ENCODE measurements around the gene GSTA3. TPM values are rescaled to one million over a fixed set of nuclear protein-coding genes. Genes with fewer than 3 reads are reported as not detected.
"Not testable (repeated sequence)": the region's sequence is repeated elsewhere in the genome, so short reads cannot be mapped to it uniquely, and the experiment has no call there.

Gene GSTA3
- total RNA-seq, 1 experiment from 2014 or later: not detected

- no peaks in the 10 kb centered on the region for H3K9me3 ChIP-seq (ENCODE audit: low read length)
- no peak overlapping the region for H3K4me2 ChIP-seq (ENCODE audit: low read depth, low read length, poor library complexity, severe bottlenecking)
- no peaks in the 10 kb centered on the region for H3K27me3 ChIP-seq (ENCODE audit: low read length)
- H2AFZ ChIP-seq (ENCODE audit: low read length): no peak overlapping the region
- H3K9me2 ChIP-seq (replicated peaks; ENCODE audit: insufficient read depth, low read length): no peaks in the 10 kb centered on the region
- no peaks in the 10 kb centered on the region for H3K36me3 ChIP-seq (ENCODE audit: insufficient read depth, low read length)
- H3K79me2 ChIP-seq (ENCODE audit: low read length): no peaks in the 10 kb centered on the region
- H3K9ac ChIP-seq (ENCODE audit: low read length): no peak overlapping the region
- H4K20me1 ChIP-seq (ENCODE audit: insufficient read depth, low read depth, low read length): no peaks in the 10 kb centered on the region
- no peak overlapping the region for H3K27ac ChIP-seq (ENCODE audit: low read length)
- no peak for DNase-seq
- no peaks in the 10 kb centered on the region for H3K4me1 ChIP-seq (ENCODE audit: low read length)
- H3K4me3 ChIP-seq (ENCODE audit: low read length): no peak overlapping the region
These were observed 24.3 kb upstream of the GSTA3 start for GRCh38 chr6:52933778-52934177.

GRCh38 chr6:52931351-52931750 lies 21.9 kb upstream of the GSTA3 start:
- Histone ChIP-seq H3K4me3 (ENCODE audit: low read length) (no peak overlapping the region), H3K27me3 (ENCODE audit: low read length) (no peaks in the 10 kb centered on the region), H2AFZ (ENCODE audit: low read length) (no peak overlapping the region), H3K4me1 (ENCODE audit: low read length) (no peaks in the 10 kb centered on the region), H3K9me3 (ENCODE audit: low read length) (no peaks in the 10 kb centered on the region), H3K36me3 (ENCODE audit: insufficient read depth, low read length) (no peaks in the 10 kb centered on the region), H4K20me1 (ENCODE audit: insufficient read depth, low read depth, low read length) (no peaks in the 10 kb centered on the region), H3K9ac (ENCODE audit: low read length) (no peak overlapping the region), H3K79me2 (ENCODE audit: low read length) (no peaks in the 10 kb centered on the region), H3K27ac (ENCODE audit: low read length) (no peak overlapping the region), H3K4me2 (ENCODE audit: low read depth, low read length, poor library complexity, severe bottlenecking) (no peak overlapping the region), H3K9me2 (replicated peaks; ENCODE audit: insufficient read depth, low read length) (no peaks in the 10 kb centered on the region)
- no peak for DNase-seq

DNA sequence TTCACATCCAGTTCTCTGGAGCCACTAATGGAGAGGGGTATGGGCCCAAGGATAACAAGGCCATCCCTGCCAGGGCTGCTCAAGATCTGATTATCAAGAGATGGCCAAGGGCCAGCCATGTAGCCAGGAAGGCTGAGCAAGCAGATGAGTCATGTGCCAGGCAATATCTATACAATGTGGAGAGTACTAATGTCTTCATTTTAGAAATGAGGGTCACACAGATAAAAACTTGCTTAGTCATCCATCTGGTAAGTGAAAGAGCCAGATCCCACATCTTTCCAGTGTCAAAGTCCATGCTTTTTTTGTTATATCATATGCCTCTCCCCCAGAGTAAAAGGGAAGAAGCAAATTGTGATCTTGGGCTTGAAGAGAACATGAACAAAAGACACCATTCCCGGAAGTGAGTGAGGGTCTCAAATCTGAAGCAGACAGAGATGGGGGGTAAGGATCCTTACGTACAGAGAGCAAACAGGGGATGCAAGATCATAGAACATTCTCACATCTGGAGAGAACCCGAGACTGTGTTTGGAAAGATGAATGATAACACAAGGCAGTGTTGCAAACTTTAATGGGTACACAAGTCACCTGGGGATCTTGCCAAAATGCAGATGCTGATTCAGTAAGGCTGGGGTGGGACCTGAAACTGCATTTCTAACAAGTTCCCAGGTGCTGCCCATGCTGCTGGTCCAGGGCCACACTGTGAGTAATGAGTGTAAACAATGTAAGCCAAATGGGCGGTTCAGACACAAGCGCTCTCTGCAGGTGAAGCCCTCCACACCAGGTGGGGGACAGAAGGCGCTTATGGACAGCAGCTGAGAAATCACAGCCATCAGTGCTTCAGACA lies 20.0 kb upstream of the GSTA3 start:
- no peaks in the 10 kb centered on the region for H3K27me3 ChIP-seq (ENCODE audit: low read length)
- no peak overlapping the region for H3K4me2 ChIP-seq (ENCODE audit: low read depth, low read length, poor library complexity, severe bottlenecking)
- no peaks in the 10 kb centered on the region for H3K79me2 ChIP-seq (ENCODE audit: low read length)
- no peak overlapping the region for H2AFZ ChIP-seq (ENCODE audit: low read length)
- no peaks in the 10 kb centered on the region for H4K20me1 ChIP-seq (ENCODE audit: insufficient read depth, low read depth, low read length)
- no peaks in the 10 kb centered on the region for H3K9me2 ChIP-seq (replicated peaks; ENCODE audit: insufficient read depth, low read length)
- no peaks in the 10 kb centered on the region for H3K9me3 ChIP-seq (ENCODE audit: low read length)
- H3K4me3 ChIP-seq (ENCODE audit: low read length): no peak overlapping the region
- no peaks in the 10 kb centered on the region for H3K36me3 ChIP-seq (ENCODE audit: insufficient read depth, low read length)
- H3K4me1 ChIP-seq (ENCODE audit: low read length): no peaks in the 10 kb centered on the region
- DNase-seq: no peak
- no peak overlapping the region for H3K9ac ChIP-seq (ENCODE audit: low read length)
- H3K27ac ChIP-seq (ENCODE audit: low read length): no peak overlapping the region

DNA sequence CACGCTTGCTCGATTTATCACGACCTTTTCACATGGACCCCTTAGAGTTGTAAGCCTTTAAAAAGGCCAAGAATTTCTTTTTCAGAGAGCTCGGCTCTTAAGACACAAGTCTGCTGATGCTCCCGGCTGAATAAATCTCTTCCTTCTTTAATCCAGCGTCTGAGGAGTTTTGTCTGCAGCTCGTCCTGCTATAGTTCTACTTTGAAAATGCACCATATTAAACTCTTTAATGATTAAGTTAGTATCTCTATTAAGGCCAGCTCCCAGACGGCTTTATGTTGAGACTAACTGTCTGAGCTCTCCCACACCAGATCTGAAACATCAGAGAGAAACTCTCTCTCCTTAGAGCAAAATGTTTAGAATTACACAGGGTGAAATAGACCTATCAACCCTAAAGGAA lies 18.0 kb upstream of the GSTA3 start:
- Histone ChIP-seq H3K9me2 (replicated peaks; ENCODE audit: insufficient read depth, low read length) (no peaks in the 10 kb centered on the region), H3K27me3 (ENCODE audit: low read length) (no peaks in the 10 kb centered on the region)

GRCh38 chr6:52925919-52926792 lies 16.7 kb upstream of the GSTA3 start:
- Histone ChIP-seq H3K79me2 (ENCODE audit: low read length) (no peaks in the 10 kb centered on the region), H3K9me3 (ENCODE audit: low read length) (no peaks in the 10 kb centered on the region), H3K27ac (ENCODE audit: low read length) (no peak overlapping the region), H3K9ac (ENCODE audit: low read length) (no peak overlapping the region), H3K4me2 (ENCODE audit: low read depth, low read length, poor library complexity, severe bottlenecking) (no peak overlapping the region), H3K36me3 (ENCODE audit: insufficient read depth, low read length) (no peaks in the 10 kb centered on the region), H2AFZ (ENCODE audit: low read length) (no peak overlapping the region), H3K4me1 (ENCODE audit: low read length) (no peaks in the 10 kb centered on the region), H3K27me3 (ENCODE audit: low read length) (no peaks in the 10 kb centered on the region), H4K20me1 (ENCODE audit: insufficient read depth, low read depth, low read length) (no peaks in the 10 kb centered on the region), H3K9me2 (replicated peaks; ENCODE audit: insufficient read depth, low read length) (no peaks in the 10 kb centered on the region), H3K4me3 (ENCODE audit: low read length) (no peak overlapping the region)
- no peak for DNase-seq

More for the DNA sequence above, 18.0 kb upstream of the GSTA3 start:
- no peaks in the 10 kb centered on the region for H3K4me1 ChIP-seq (ENCODE audit: low read length)
- H3K79me2 ChIP-seq (ENCODE audit: low read length): no peaks in the 10 kb centered on the region
- no peaks in the 10 kb centered on the region for H4K20me1 ChIP-seq (ENCODE audit: insufficient read depth, low read depth, low read length)
- no peak overlapping the region for H3K27ac ChIP-seq (ENCODE audit: low read length)
- H3K9ac ChIP-seq (ENCODE audit: low read length): no peak overlapping the region
- H2AFZ ChIP-seq (ENCODE audit: low read length): no peak overlapping the region
- DNase-seq: no peak
- no peak overlapping the region for H3K4me2 ChIP-seq (ENCODE audit: low read depth, low read length, poor library complexity, severe bottlenecking)
- no peaks in the 10 kb centered on the region for H3K9me3 ChIP-seq (ENCODE audit: low read length)
- no peak overlapping the region for H3K4me3 ChIP-seq (ENCODE audit: low read length)
- H3K36me3 ChIP-seq (ENCODE audit: insufficient read depth, low read length): no peaks in the 10 kb centered on the region

- H3K27ac ChIP-seq (ENCODE audit: low read length): no peak overlapping the region
- no peaks in the 10 kb centered on the region for H3K79me2 ChIP-seq (ENCODE audit: low read length)
- no peaks in the 10 kb centered on the region for H3K9me3 ChIP-seq (ENCODE audit: low read length)
- DNase-seq: no peak
- no peaks in the 10 kb centered on the region for H3K27me3 ChIP-seq (ENCODE audit: low read length)
- H3K4me1 ChIP-seq (ENCODE audit: low read length): no peaks in the 10 kb centered on the region
- H2AFZ ChIP-seq (ENCODE audit: low read length): no peak overlapping the region
- no peaks in the 10 kb centered on the region for H3K36me3 ChIP-seq (ENCODE audit: insufficient read depth, low read length)
- no peaks in the 10 kb centered on the region for H4K20me1 ChIP-seq (ENCODE audit: insufficient read depth, low read depth, low read length)
- H3K4me3 ChIP-seq (ENCODE audit: low read length): no peak overlapping the region
- no peak overlapping the region for H3K9ac ChIP-seq (ENCODE audit: low read length)
- H3K9me2 ChIP-seq (replicated peaks; ENCODE audit: insufficient read depth, low read length): no peaks in the 10 kb centered on the region
- H3K4me2 ChIP-seq (ENCODE audit: low read depth, low read length, poor library complexity, severe bottlenecking): no peak overlapping the region
These were observed 15.5 kb upstream of the GSTA3 start for GRCh38 chr6:52925042-52925441.

GRCh38 chr6:52923689-52924088 lies 14.2 kb upstream of the GSTA3 start:
- H4K20me1 ChIP-seq (ENCODE audit: insufficient read depth, low read depth, low read length); H3K4me3 ChIP-seq (ENCODE audit: low read length); H3K4me1 ChIP-seq (ENCODE audit: low read length); H3K9me3 ChIP-seq (ENCODE audit: low read length); H2AFZ ChIP-seq (ENCODE audit: low read length); H3K9ac ChIP-seq (ENCODE audit: low read length); H3K27me3 ChIP-seq (ENCODE audit: low read length); H3K9me2 ChIP-seq (replicated peaks; ENCODE audit: insufficient read depth, low read length); H3K27ac ChIP-seq (ENCODE audit: low read length); H3K4me2 ChIP-seq (ENCODE audit: low read depth, low read length, poor library complexity, severe bottlenecking); DNase-seq; H3K79me2 ChIP-seq (ENCODE audit: low read length); H3K36me3 ChIP-seq (ENCODE audit: insufficient read depth, low read length): not testable (repeated sequence)

- no peak overlapping the region for H3K4me2 ChIP-seq (ENCODE audit: low read depth, low read length, poor library complexity, severe bottlenecking)
- no peaks in the 10 kb centered on the region for H4K20me1 ChIP-seq (ENCODE audit: insufficient read depth, low read depth, low read length)
- H3K4me1 ChIP-seq (ENCODE audit: low read length): no peaks in the 10 kb centered on the region
- DNase-seq: no peak
- no peak overlapping the region for H2AFZ ChIP-seq (ENCODE audit: low read length)
- no peaks in the 10 kb centered on the region for H3K27me3 ChIP-seq (ENCODE audit: low read length)
- H3K9me3 ChIP-seq (ENCODE audit: low read length): no peaks in the 10 kb centered on the region
- H3K36me3 ChIP-seq (ENCODE audit: insufficient read depth, low read length): no peaks in the 10 kb centered on the region
- no peak overlapping the region for H3K9ac ChIP-seq (ENCODE audit: low read length)
- H3K79me2 ChIP-seq (ENCODE audit: low read length): no peaks in the 10 kb centered on the region
- no peak overlapping the region for H3K4me3 ChIP-seq (ENCODE audit: low read length)
- no peak overlapping the region for H3K27ac ChIP-seq (ENCODE audit: low read length)
- no peaks in the 10 kb centered on the region for H3K9me2 ChIP-seq (replicated peaks; ENCODE audit: insufficient read depth, low read length)
These were observed 12.7 kb upstream of the GSTA3 start for GRCh38 chr6:52922161-52922560.

Measured in Karpas-422 (cell line).